ENCODE results near the gene TEX13D.

TEX13D gene

GRCh38 chrX:124348885-124349453 lies 16.5 kb downstream of the TEX13D start:
- no peak for DNase-seq

GRCh38 chrX:124354648-124355047 lies 22.2 kb downstream of the TEX13D start:
- DNase-seq, result no peak

- no peak for DNase-seq
Measured at GRCh38 chrX:124358800-124359383, 26.4 kb downstream of the TEX13D start.

GRCh38 chrX:124362072-124362471 lies 29.6 kb downstream of the TEX13D start:
- DNase-seq, result no peak

GRCh38 chrX:124362761-124363160 lies 30.3 kb downstream of the TEX13D start:
- no peak for DNase-seq

GRCh38 chrX:124369722-124370121 lies 37.3 kb downstream of the TEX13D start:
- DNase-seq, result no peak

GRCh38 chrX:124373348-124373747 lies 40.9 kb downstream of the TEX13D start:
- DNase-seq, result no peak

GRCh38 chrX:124378643-124379042 lies 46.2 kb downstream of the TEX13D start:
- no peak for DNase-seq

- no peak for DNase-seq
Measured at GRCh38 chrX:124383354-124383753, 50.9 kb downstream of the TEX13D start.

GRCh38 chrX:124386401-124386800 lies 53.9 kb downstream of the TEX13D start:
- no peak for DNase-seq
